Superior temporal gyrus (tissue), 1 donor: ENCODE data around the gene SMIM22.

Experiments
- DNase-seq: peaks from one replicate; pipeline ENCODE4 v3.0.0-alpha.2; 2016; ENCODE audit errors: extremely low spot score

Gene SMIM22

DNA sequence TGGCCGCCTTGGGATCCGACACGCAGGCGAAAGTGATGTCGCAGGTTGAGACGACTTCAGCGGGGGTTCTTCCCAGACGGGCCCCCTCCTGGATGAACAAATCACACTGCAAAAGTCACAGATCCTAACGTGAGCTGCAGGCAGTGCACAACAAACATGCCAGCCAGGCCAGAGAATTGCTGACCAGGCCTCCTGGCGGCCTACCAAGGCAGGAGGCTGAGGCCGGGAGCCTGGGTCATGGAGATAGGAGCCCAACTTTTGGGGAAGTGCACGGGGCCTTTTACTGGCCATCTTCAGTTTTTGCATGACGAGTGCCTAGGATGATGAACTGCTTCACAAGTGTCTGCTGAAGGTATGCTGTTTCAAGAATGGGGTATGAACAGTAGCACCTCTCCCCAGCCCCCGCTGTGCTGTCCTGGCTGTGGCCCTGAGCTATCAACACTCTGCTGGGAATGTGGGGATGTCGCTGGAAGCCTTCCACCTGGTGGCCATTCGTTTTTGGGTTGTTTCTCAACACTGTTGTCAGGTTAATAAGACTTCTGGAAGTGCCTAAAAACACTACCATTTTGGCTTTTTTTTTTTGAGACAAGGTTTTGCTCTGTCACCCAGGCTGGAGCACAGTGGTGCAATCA lies 19.5 kb downstream of the SMIM22 start:
- no peak for DNase-seq

DNA sequence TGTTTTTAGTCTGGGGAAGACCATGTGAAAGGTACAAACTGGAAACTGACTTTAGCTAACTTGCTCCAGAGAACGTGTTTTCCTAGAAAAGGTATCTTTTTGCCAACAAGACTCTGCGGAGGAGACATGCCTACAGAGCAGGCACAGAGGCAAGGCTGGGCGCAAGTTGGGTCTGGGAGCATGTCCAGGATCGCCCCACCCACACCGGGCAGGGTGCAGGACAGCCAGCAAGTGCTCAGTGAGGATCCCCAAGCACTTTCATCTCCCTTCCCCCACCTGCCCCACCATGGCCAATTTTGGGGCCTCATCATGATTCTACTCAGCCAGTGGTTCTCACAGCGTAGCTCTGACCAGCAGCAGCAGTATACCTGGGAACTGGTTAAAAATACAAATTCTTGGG lies 25.5 kb downstream of the SMIM22 start:
- DNase-seq: no peak

DNA sequence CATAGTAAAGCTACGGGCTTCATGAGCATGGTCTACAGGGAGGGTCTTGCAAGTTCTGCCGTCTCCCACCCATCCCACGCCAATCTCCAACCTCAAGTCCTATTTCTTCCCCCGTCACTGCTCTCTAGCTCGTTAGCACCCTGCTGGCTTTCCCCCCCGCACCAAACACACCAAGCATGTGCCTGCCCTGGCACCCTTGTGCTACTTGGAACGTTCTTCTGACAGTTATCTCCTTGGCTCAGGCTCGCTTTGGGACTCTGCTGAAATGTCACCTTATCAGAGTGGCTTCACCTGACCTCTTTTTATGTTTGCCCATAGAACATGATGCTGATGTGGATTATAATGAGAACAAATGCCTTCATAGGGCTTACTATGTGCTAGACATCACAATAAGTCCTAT lies 30.0 kb downstream of the SMIM22 start:
- no peak for DNase-seq

DNA sequence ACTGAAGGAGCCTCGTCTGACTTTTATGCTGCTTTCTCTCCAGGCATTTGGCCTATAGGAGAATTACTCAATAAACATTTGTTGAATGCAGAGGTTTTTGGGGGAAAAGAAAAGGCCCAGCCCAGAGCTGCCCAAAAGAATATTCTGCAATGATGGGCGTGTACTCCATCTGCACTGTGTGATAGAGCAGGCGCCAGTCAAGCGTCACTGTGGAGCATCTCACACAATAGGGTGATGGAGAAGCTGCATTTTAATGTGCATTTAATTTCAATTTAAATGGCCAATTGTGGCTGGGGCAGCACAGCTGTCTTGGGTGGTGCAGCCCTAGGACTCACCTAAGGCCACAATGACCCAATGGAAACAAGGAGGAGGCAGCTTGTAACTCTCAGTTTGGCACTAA lies 31.4 kb downstream of the SMIM22 start:
- DNase-seq: no peak

DNA sequence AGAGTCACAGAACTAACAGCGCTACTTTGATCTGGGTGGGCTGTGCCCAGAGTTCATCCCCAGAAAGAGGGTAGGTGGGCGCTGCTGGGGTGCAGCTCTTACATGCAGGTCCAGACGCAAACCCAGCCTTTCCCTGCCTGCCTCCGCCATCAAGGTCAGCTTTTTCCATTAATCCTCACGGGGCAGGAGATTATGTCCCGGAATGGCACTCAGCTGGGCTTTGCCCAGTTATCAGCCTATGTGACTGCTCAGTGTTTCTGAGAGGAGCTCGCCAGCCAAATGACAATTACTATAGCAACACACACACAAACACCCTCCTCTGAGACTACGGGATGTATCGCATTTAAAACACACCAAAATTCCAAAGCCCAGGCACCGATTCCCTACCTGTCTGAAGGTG lies 31.8 kb downstream of the SMIM22 start:
- DNase-seq: no peak

DNA sequence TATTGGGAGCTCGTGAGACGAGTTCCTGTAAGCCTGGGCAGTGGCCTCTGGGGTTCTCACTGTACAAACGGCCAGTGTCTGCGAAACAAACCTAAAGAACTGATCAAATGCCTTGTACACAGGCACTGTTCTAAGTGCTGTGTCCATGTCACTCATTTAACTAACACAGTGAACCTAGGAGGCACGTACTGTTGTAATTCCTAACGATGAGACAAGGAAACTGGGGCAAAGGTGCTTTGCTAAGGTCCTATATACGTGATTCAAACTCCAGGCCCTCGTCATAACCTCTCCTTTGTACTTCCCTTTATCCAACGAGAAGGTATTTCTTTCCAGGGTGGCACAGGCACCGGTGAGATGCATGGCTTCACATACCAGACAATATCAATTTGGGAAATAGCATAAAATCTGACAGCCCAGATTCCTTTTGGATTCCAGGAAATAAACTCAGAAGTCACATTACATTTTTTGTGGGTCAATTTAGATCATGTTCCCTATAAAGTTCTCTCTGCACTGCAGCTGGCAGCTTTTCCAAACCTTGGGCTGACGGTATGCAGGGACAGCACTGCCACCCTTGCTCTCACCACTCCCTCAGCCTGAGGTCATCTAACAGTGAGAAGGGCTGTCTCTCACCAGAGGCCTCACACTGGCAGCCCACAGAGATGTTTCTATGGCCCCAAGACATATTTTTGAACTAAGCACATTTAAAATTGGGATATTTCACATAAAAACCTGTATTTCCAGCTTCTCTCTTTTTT lies 33.6 kb downstream of the SMIM22 start:
- DNase-seq: no peak

DNA sequence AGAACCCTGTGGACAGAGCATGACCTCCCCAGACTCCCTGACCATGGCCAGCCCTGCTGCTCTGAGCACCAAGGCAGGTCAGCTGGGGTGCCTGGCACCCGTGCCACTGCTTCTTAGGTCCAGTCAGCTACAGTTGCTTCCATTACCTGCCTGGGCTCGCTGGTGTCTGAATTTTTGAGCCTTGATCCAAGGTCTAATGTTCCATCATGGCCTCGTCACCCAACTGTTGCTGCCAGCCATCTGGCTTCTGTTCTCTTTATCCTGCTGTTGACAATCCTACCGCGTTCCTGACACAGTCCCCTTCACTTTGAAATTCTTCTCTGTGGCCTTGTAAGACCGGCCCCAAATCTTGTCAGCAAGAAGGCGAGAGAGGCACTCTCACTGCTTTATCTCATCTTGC lies 35.2 kb downstream of the SMIM22 start:
- DNase-seq: no peak

DNA sequence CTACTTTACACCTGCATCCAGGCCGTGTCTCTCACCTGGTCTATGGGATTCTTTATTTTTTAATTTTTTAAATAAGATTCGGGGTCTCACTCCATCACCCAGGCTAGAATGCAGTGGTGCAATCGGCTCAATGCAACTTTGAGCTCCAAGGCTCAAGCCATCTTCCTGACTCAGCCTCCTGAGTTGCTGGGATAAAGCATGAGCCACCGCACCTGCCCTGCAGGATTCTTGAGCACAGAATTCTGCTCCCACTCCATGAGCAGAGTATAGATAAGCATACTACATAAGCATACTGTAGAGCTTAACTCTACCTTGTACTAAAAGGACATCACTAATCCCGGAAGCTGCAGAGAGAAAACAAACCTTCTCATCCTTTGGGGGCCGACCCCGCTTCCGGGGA lies 36.4 kb downstream of the SMIM22 start:
- no peak for DNase-seq

DNA sequence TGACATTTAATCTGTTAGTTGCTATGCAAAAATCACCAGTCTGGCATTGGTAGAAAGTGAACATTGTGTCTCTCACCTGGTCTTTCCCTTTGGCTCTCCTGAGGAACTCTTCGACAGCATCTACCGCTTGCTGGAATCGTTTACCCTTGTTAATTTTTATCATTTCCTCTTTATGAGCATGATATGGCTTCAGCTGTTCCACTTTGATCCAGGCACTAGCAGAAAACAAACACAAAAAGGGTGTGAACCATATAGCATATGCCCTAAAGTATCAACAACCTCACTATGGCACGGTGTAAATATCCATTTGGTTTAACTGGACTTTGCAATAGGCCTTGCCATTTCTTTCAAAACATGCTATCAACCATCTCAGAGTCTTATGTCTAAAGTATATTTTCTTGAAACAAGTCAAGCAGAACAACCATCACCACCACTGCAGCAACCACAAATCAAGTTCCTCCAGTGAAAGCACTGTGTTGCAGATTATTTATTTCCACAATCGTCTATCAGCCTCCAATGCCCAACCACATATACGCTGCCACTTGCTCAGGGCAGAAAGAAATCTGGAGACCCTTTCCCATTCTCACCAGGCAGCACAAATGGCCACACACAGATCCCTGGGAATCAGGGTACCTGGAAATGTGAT lies 37.7 kb downstream of the SMIM22 start:
- no peak for DNase-seq

DNA sequence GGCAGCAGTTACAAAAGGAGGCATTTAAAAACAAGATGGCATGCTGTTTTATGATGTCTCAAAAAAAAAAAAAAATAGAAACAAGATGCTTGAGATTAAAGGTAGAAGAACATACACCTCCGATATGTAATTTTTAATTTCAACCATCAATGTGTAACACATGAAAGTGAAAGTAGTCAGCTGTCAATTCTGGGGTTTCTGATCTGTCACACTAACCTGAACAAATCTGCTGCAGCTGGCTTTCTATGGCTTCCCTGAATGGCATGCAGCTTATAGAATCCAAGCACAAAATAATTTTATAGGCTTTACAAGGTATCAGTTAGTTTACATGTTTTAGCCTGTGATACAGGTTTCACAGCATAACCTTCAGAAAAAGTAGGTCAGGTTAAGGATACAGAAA lies 38.4 kb downstream of the SMIM22 start:
- DNase-seq: no peak

DNA sequence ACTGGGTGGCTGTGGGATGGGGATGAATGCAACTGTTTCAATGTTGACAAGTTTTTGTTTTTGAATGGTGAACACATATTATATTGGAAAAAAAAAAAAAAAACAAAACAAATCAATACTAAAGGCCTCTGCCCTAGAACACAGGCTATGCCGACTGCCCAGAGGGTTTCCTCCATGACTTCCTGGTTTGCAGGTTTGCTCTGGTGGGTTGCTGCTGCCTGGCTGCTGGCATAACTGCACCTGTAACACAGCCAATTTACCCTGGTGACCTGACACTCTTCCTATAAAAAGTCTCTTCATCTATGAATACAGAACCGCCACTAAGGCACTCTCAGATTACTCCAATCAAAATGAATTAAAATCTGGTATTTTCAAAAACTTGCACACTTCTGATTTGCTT lies 41.6 kb downstream of the SMIM22 start:
- no peak for DNase-seq

DNA sequence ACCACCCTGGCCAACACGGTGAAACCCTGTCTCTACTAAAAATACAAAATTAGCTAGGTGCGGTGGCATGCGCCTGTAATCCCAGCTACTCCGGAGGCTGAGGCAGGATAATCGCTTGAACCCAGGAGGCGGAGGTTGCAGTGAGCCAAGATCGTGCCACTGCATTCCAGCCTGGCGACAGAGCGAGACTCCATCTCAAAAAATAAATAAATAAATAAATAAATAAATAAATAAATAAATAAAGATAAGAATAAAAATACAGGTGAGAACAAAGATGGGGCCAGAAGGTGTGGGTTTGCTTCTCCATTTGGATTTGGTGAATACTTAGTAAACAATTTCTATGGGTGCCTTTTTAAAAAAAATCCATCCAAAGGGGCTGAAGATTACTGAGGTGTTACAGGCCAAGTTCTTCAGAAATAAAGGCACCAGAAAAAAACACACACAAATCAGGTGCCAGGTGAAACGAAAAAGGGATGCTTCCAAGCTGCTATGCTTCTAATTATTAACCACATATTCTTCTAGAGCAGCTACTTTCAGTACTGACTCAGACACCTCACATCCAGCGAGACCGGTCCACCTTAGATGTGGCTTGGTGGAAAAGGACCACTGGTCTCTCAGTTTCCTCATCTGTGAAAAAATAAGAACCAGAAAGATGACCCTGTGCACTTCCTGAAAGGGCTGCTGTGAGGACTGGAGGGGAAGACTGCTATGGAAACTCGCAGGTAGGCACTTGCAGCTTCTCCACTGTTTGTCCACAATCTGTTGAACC lies 42.7 kb downstream of the SMIM22 start:
- DNase-seq: no peak

DNA sequence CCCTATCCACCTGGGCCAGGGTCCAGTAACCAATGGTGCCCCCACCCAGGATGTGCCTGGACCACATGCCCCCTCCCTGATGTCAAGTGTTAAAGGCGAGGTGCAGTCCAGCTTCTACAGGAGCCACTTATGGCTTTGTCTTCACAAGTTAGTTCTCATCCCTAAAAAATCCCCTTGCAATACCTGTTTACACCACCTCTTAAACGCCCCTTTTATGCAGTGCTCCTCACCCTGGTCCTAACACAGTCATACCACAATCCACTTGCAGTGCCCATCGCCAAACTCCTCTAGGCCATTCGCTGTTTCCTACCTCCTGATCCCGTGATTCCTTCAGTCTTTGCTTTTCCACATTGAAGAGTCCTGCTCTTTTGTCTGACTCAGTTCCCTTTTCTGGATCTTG lies 44.8 kb downstream of the SMIM22 start:
- no peak for DNase-seq

DNA sequence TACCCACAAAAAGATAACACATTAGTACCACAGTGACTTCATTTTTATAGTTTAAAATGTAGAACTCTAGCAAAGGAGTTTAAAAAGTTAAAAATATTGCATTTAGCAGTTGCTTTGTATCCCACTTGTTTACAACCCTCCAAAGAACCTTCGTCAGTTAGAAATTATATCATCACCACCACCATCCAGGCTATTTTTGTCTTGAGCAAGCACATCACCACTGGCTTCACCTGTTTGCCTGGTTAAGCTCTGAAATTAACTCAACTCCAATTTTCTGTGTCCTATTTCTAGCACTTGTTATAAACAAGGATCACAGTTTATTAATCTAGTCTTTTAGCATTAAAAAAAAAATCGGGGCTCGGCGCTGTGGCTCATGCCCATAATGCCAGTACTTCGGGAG lies 45.8 kb downstream of the SMIM22 start:
- DNase-seq: no peak
